HG02759 (cell line): ENCODE measurements around the gene GNPNAT1.
"Not testable (repeated sequence)": the region's sequence is repeated elsewhere in the genome, so short reads cannot be mapped to it uniquely, and the experiment has no call there.

Experiments used
- ATAC-seq: cut with Tn5 transposase; IDR thresholded peaks from one replicate; pipeline ENCODE4 v1.9.1; 2021; ENCODE audit warnings: mild to moderate bottlenecking, moderate library complexity; ENCODE audit not compliant: unreplicated experiment

The GNPNAT1 gene

GRCh38 chr14:52729925-52730708, 61.3 kb downstream of the GNPNAT1 start, which contains the start of gene STYX:
STYX (plus strand) TSS chr14:52730166; CDS start chr14:52730475, 309 bp downstream.
- ATAC-seq: peak; percentile 96

- ATAC-seq: no peak
Measured at GRCh38 chr14:52729585-52729924, 61.9 kb downstream of the GNPNAT1 start.

GRCh38 chr14:52729035-52729434, 62.4 kb downstream of the GNPNAT1 start:
- not testable (repeated sequence) for ATAC-seq

GRCh38 chr14:52727509-52727908, 63.9 kb downstream of the GNPNAT1 start:
- not testable (repeated sequence) for ATAC-seq
